Subcutaneous adipose tissue (tissue), 4 donors: ENCODE data around the gene OR51D1. TPM values are rescaled to one million over a fixed set of nuclear protein-coding genes. Genes with fewer than 3 reads are reported as not detected.

Experiments used
- CTCF ChIP-seq: fragments of 450-650 bp; IDR thresholded peaks from one replicate; pipeline ENCODE4 v1.5.1; 2016; ENCODE audit warnings: low read depth, mild to moderate bottlenecking, control low read depth, antibody characterized with exemption, moderate library complexity
- total RNA-seq, 4 donors: library from RNA; depleted of rRNA; stranded (reverse); fragments of >200 nt; gene quantifications; one replicate each; pipeline ENCODE4 v1.1.0, GENCODE V29; 2016

The OR51D1 gene
- total RNA-seq, 4 donors from 2014 or later = not detected

- TF ChIP-seq CTCF = no peak
Observed at GRCh38 chr11:4607781-4608666, 29.3 kb upstream of the OR51D1 start, which contains the start of gene TRIM68. TRIM68 (minus strand) TSS chr11:4608231; CDS start chr11:4605504, 2,727 bp downstream.

GRCh38 chr11:4610258-4610935 lies 26.9 kb upstream of the OR51D1 start:
- no peak for TF ChIP-seq CTCF

GRCh38 chr11:4611986-4612385 lies 25.3 kb upstream of the OR51D1 start:
- TF ChIP-seq CTCF = no peak

GRCh38 chr11:4615856-4616444 lies 21.3 kb upstream of the OR51D1 start:
- TF ChIP-seq CTCF = no peak

- TF ChIP-seq CTCF = no peak
Observed at GRCh38 chr11:4619514-4619913, 17.8 kb upstream of the OR51D1 start.

GRCh38 chr11:4626207-4627099 lies 10.8 kb upstream of the OR51D1 start:
- no peak for TF ChIP-seq CTCF
